Measurements from ENCODE around the gene FAXC. TPM values are rescaled to one million over a fixed set of nuclear protein-coding genes. Genes with fewer than 3 reads are reported as not detected.
"Not testable (repeated sequence)": the region's sequence is repeated elsewhere in the genome, so short reads cannot be mapped to it uniquely, and the experiment has no call there.

Gene FAXC
- total and polyA plus RNA-seq, 7 experiments from 2014 or later: not detected

- intact Hi-C loops (cut with micrococcal nuclease): no loop called here
- H3K9me3 ChIP-seq (ENCODE audit: control insufficient read depth in 2 of 3, low read length in 3 of 3): no peaks in the 10 kb centered on the region
- CTCF ChIA-PET: no interaction called here
- Mint-ChIP-seq H3K36me3 (no peaks in the 10 kb centered on the region), H3K9me3 (no peaks in the 10 kb centered on the region), H3K4me3 (no peak overlapping the region), H3K27ac (no peak overlapping the region), H3K27me3 (peaks cover 5 to 19% (median 12%) of the 10 kb centered on the region in 5 donors), H3K4me1 (no peaks in the 10 kb centered on the region)
- no peaks in the 10 kb centered on the region for H3K27me3 ChIP-seq (ENCODE audit: control insufficient read depth in 2 of 2, insufficient read depth in 2 of 2, low read length in 2 of 2)
- no peaks in the 10 kb centered on the region for H3K4me1 ChIP-seq (ENCODE audit: control insufficient read depth in 2 of 2, insufficient read depth in 2 of 2, low read length in 2 of 2)
- no peak for DNase-seq
- H3K27ac ChIP-seq (ENCODE audit: low read depth, low read length): no peak overlapping the region
- H3K4me3 ChIP-seq (ENCODE audit: low read length): no peak overlapping the region
- no peaks in the 10 kb centered on the region for H3K36me3 ChIP-seq (ENCODE audit: control insufficient read depth in 2 of 3, insufficient read depth in 3 of 3, low read length in 3 of 3)
- ATAC-seq: no peak
- POLR2A ChIA-PET: no interaction called here
Observed at GRCh38 chr6:99282479-99283062, 66.9 kb downstream of the FAXC start.

- H3K9me3 ChIP-seq (ENCODE audit: control insufficient read depth in 2 of 3, low read length in 3 of 3): no peaks in the 10 kb centered on the region
- intact Hi-C loops (cut with micrococcal nuclease): no loop called here
- Mint-ChIP-seq H3K4me3 (no peak overlapping the region), H3K27ac (no peak overlapping the region), H3K36me3 (no peaks in the 10 kb centered on the region), H3K27me3 (peaks cover 11 to 40% (median 30%) of the 10 kb centered on the region in 5 donors), H3K4me1 (no peaks in the 10 kb centered on the region), H3K9me3 (no peaks in the 10 kb centered on the region)
- H3K36me3 ChIP-seq (ENCODE audit: control insufficient read depth in 2 of 3, insufficient read depth in 3 of 3, low read length in 3 of 3): no peaks in the 10 kb centered on the region
- ATAC-seq: no peak
- CTCF ChIA-PET: no interaction called here
- POLR2A ChIA-PET: no interaction called here
- H3K27me3 ChIP-seq (ENCODE audit: control insufficient read depth in 2 of 2, insufficient read depth in 2 of 2, low read length in 2 of 2): peaks cover 0 to 3% of the 10 kb centered on the region in 2 donors
- H3K4me1 ChIP-seq (ENCODE audit: control insufficient read depth in 2 of 2, insufficient read depth in 2 of 2, low read length in 2 of 2): no peaks in the 10 kb centered on the region
- no peak overlapping the region for H3K27ac ChIP-seq (ENCODE audit: low read depth, low read length)
- no peak for DNase-seq
- H3K4me3 ChIP-seq (ENCODE audit: low read length): no peak overlapping the region
Observed at GRCh38 chr6:99276747-99277146, 72.7 kb downstream of the FAXC start.

- no peak overlapping the region for H3K4me3 Mint-ChIP-seq
- Histone ChIP-seq H3K4me3 (ENCODE audit: low read length) (no peak overlapping the region), H3K9me3 (ENCODE audit: control insufficient read depth in 2 of 3, low read length in 3 of 3) (no peaks in the 10 kb centered on the region), H3K36me3 (ENCODE audit: control insufficient read depth in 2 of 3, insufficient read depth in 3 of 3, low read length in 3 of 3) (no peaks in the 10 kb centered on the region), H3K27ac (ENCODE audit: low read depth, low read length) (no peak overlapping the region), H3K4me1 (ENCODE audit: control insufficient read depth in 2 of 2, insufficient read depth in 2 of 2, low read length in 2 of 2) (no peaks in the 10 kb centered on the region), H3K27me3 (ENCODE audit: control insufficient read depth in 2 of 2, insufficient read depth in 2 of 2, low read length in 2 of 2) (peaks cover 0 to 3% of the 10 kb centered on the region in 2 donors)
- no peaks in the 10 kb centered on the region for H3K36me3 Mint-ChIP-seq
- ATAC-seq (no peak), DNase-seq (no peak)
- peaks cover 0 to 6% (median 0%) of the 10 kb centered on the region in 11 donors for H3K9me3 Mint-ChIP-seq
- peaks cover 0 to 2% (median 0%) of the 10 kb centered on the region in 7 donors for H3K4me1 Mint-ChIP-seq
- POLR2A ChIA-PET: no interaction called here
- intact Hi-C loops (cut with micrococcal nuclease): no loop called here
- peaks cover 4 to 24% (median 19%) of the 10 kb centered on the region in 5 donors for H3K27me3 Mint-ChIP-seq
- H3K27ac Mint-ChIP-seq: no peak overlapping the region
- CTCF ChIA-PET: no interaction called here
Observed at GRCh38 chr6:99270826-99271225, 78.6 kb downstream of the FAXC start.

GRCh38 chr6:99270030-99270429 is 79.4 kb downstream of the FAXC start:
- peaks cover 0 to 6% (median 0%) of the 10 kb centered on the region in 11 donors for H3K9me3 Mint-ChIP-seq
- ATAC-seq (no peak), DNase-seq (no peak)
- Histone ChIP-seq H3K27me3 (ENCODE audit: control insufficient read depth in 2 of 2, insufficient read depth in 2 of 2, low read length in 2 of 2) (no peaks in the 10 kb centered on the region), H3K4me1 (ENCODE audit: control insufficient read depth in 2 of 2, insufficient read depth in 2 of 2, low read length in 2 of 2) (no peaks in the 10 kb centered on the region), H3K4me3 (ENCODE audit: low read length) (no peak overlapping the region), H3K27ac (ENCODE audit: low read depth, low read length) (no peak overlapping the region), H3K36me3 (ENCODE audit: control insufficient read depth in 2 of 3, insufficient read depth in 3 of 3, low read length in 3 of 3) (no peaks in the 10 kb centered on the region), H3K9me3 (ENCODE audit: control insufficient read depth in 2 of 3, low read length in 3 of 3) (no peaks in the 10 kb centered on the region)
- CTCF ChIA-PET: no interaction called here
- H3K27ac Mint-ChIP-seq: no peak overlapping the region
- H3K27me3 Mint-ChIP-seq: peaks cover 4 to 24% (median 14%) of the 10 kb centered on the region in 5 donors
- H3K4me3 Mint-ChIP-seq: no peak overlapping the region
- no peaks in the 10 kb centered on the region for H3K36me3 Mint-ChIP-seq
- intact Hi-C loops (cut with micrococcal nuclease): no loop called here
- peaks cover 0 to 2% (median 0%) of the 10 kb centered on the region in 7 donors for H3K4me1 Mint-ChIP-seq
- POLR2A ChIA-PET: no interaction called here

GRCh38 chr6:99269207-99269606 is 80.3 kb downstream of the FAXC start:
- H3K27me3 ChIP-seq (ENCODE audit: control insufficient read depth in 2 of 2, insufficient read depth in 2 of 2, low read length in 2 of 2): no peaks in the 10 kb centered on the region
- ChIA-PET CTCF (no interaction called here), POLR2A (no interaction called here)
- no peak overlapping the region for H3K4me3 Mint-ChIP-seq
- no peaks in the 10 kb centered on the region for H3K4me1 ChIP-seq (ENCODE audit: control insufficient read depth in 2 of 2, insufficient read depth in 2 of 2, low read length in 2 of 2)
- H3K9me3 Mint-ChIP-seq: peaks cover 0 to 6% (median 0%) of the 10 kb centered on the region in 11 donors
- DNase-seq (no peak), ATAC-seq (no peak)
- H3K4me3 ChIP-seq (ENCODE audit: low read length): no peak overlapping the region
- H3K27ac ChIP-seq (ENCODE audit: low read depth, low read length): no peak overlapping the region
- H3K9me3 ChIP-seq (ENCODE audit: control insufficient read depth in 2 of 3, low read length in 3 of 3): no peaks in the 10 kb centered on the region
- H3K27me3 Mint-ChIP-seq: peaks cover 4 to 21% (median 12%) of the 10 kb centered on the region in 5 donors
- peaks cover 0 to 2% (median 0%) of the 10 kb centered on the region in 7 donors for H3K4me1 Mint-ChIP-seq
- intact Hi-C loops (cut with micrococcal nuclease): no loop called here
- no peaks in the 10 kb centered on the region for H3K36me3 Mint-ChIP-seq
- no peak overlapping the region for H3K27ac Mint-ChIP-seq
- no peaks in the 10 kb centered on the region for H3K36me3 ChIP-seq (ENCODE audit: control insufficient read depth in 2 of 3, insufficient read depth in 3 of 3, low read length in 3 of 3)

- H3K27me3 Mint-ChIP-seq; H3K9me3 ChIP-seq (ENCODE audit: control insufficient read depth in 2 of 3, low read length in 3 of 3); H3K4me3 ChIP-seq (ENCODE audit: low read length); POLR2A ChIA-PET; H3K4me1 Mint-ChIP-seq; H3K27ac Mint-ChIP-seq; H3K4me1 ChIP-seq (ENCODE audit: control insufficient read depth in 2 of 2, insufficient read depth in 2 of 2, low read length in 2 of 2); H3K36me3 Mint-ChIP-seq; intact Hi-C loops (cut with micrococcal nuclease); H3K4me3 Mint-ChIP-seq; CTCF ChIA-PET; DNase-seq; H3K27ac ChIP-seq (ENCODE audit: low read depth, low read length); ATAC-seq; H3K9me3 Mint-ChIP-seq; H3K27me3 ChIP-seq (ENCODE audit: control insufficient read depth in 2 of 2, insufficient read depth in 2 of 2, low read length in 2 of 2); H3K36me3 ChIP-seq (ENCODE audit: control insufficient read depth in 2 of 3, insufficient read depth in 3 of 3, low read length in 3 of 3): not testable (repeated sequence)
Observed at GRCh38 chr6:99266996-99267395, 82.5 kb downstream of the FAXC start.

- H3K4me1 ChIP-seq (ENCODE audit: control insufficient read depth in 2 of 2, insufficient read depth in 2 of 2, low read length in 2 of 2); H3K9me3 ChIP-seq (ENCODE audit: control insufficient read depth in 2 of 3, low read length in 3 of 3); H3K27me3 Mint-ChIP-seq; H3K36me3 Mint-ChIP-seq; H3K9me3 Mint-ChIP-seq; CTCF ChIA-PET; DNase-seq; ATAC-seq; intact Hi-C loops (cut with micrococcal nuclease); H3K27me3 ChIP-seq (ENCODE audit: control insufficient read depth in 2 of 2, insufficient read depth in 2 of 2, low read length in 2 of 2); H3K4me1 Mint-ChIP-seq; H3K27ac ChIP-seq (ENCODE audit: low read depth, low read length); H3K36me3 ChIP-seq (ENCODE audit: control insufficient read depth in 2 of 3, insufficient read depth in 3 of 3, low read length in 3 of 3); H3K27ac Mint-ChIP-seq; H3K4me3 Mint-ChIP-seq; POLR2A ChIA-PET; H3K4me3 ChIP-seq (ENCODE audit: low read length): not testable (repeated sequence)
Observed at GRCh38 chr6:99265447-99265846, 84.0 kb downstream of the FAXC start.
